WI38 (cell line): ENCODE data around the gene ADAMTS3.

ENCODE experiments used
- H3K4me3 ChIP-seq: 2 replicates; pipeline ENCODE4 v1.5.1; 2011; ENCODE audit warnings: low read depth, mild to moderate bottlenecking, control low read depth, low read length
- CTCF ChIP-seq: IDR thresholded peaks from 2 replicates; pipeline ENCODE4 v1.5.1; 2012; ENCODE audit warnings: low read depth, mild to moderate bottlenecking, control low read depth, low read length

ADAMTS3 gene

GRCh38 chr4:72394012-72394663, 174.9 kb downstream of the ADAMTS3 start:
- no peak overlapping the region for H3K4me3 ChIP-seq
- no peak for TF ChIP-seq CTCF

- no peak for TF ChIP-seq CTCF
These were observed 177.7 kb downstream of the ADAMTS3 start for GRCh38 chr4:72391281-72391680.

GRCh38 chr4:72390409-72390808, 178.6 kb downstream of the ADAMTS3 start:
- no peak for TF ChIP-seq CTCF
- H3K4me3 ChIP-seq: no peak overlapping the region

More at GRCh38 chr4:72391281-72391680, 177.7 kb downstream of the ADAMTS3 start:
- H3K4me3 ChIP-seq: no peak overlapping the region

GRCh38 chr4:72388521-72388920, 180.5 kb downstream of the ADAMTS3 start:
- no peak for TF ChIP-seq CTCF
- no peak overlapping the region for H3K4me3 ChIP-seq

GRCh38 chr4:72387959-72388358, 181.1 kb downstream of the ADAMTS3 start:
- no peak overlapping the region for H3K4me3 ChIP-seq
- no peak for TF ChIP-seq CTCF

GRCh38 chr4:72383439-72383838, 185.6 kb downstream of the ADAMTS3 start:
- no peak overlapping the region for H3K4me3 ChIP-seq
- TF ChIP-seq CTCF: no peak

- no peak for TF ChIP-seq CTCF
- H3K4me3 ChIP-seq: no peak overlapping the region
These were observed 190.1 kb downstream of the ADAMTS3 start for GRCh38 chr4:72378901-72379300.
